ENCODE results near the gene SHC2. TPM values are rescaled to one million over a fixed set of nuclear protein-coding genes. Genes with fewer than 3 reads are reported as not detected.
A peak's percentile ranks its signal among the peaks of the same experiment; 100 is the strongest.

Gene SHC2
- total RNA-seq, 1 donor from 2014 or later, result 343 TPM

- Mint-ChIP-seq H3K36me3 (ENCODE audit: unreplicated experiment) (peaks cover 16% of the 10 kb centered on the region), H3K9me3 (ENCODE audit: unreplicated experiment) (peaks cover 32% of the 10 kb centered on the region), H3K4me3 (ENCODE audit: unreplicated experiment) (no peak overlapping the region), H3K27ac (ENCODE audit: unreplicated experiment) (no peak overlapping the region), H3K4me1 (ENCODE audit: low read depth, unreplicated experiment) (peaks cover 6% of the 10 kb centered on the region), H3K27me3 (ENCODE audit: unreplicated experiment) (peaks cover 23% of the 10 kb centered on the region)
- no peak for DNase-seq
- no peak for TF ChIP-seq CTCF (IDR thresholded peaks at IDR 0.05; ENCODE audit: partially characterized antibody, unreplicated experiment)
Observed at GRCh38 chr19:478976-479375, 18.1 kb upstream of the SHC2 start.

- Mint-ChIP-seq H3K4me3 (ENCODE audit: unreplicated experiment) (no peak overlapping the region), H3K27ac (ENCODE audit: unreplicated experiment) (no peak overlapping the region), H3K27me3 (ENCODE audit: unreplicated experiment) (peaks cover 25% of the 10 kb centered on the region), H3K4me1 (ENCODE audit: low read depth, unreplicated experiment) (peaks cover 3% of the 10 kb centered on the region), H3K36me3 (ENCODE audit: unreplicated experiment) (peaks cover 16% of the 10 kb centered on the region), H3K9me3 (ENCODE audit: unreplicated experiment) (peaks cover 29% of the 10 kb centered on the region)
- no peak for DNase-seq
- TF ChIP-seq CTCF (IDR thresholded peaks at IDR 0.05; ENCODE audit: partially characterized antibody, unreplicated experiment), result no peak
Observed at GRCh38 chr19:478236-478903, 17.5 kb upstream of the SHC2 start.

- Mint-ChIP-seq H3K27ac (ENCODE audit: unreplicated experiment) (peak overlapping the region; percentile 44), H3K36me3 (ENCODE audit: unreplicated experiment) (peaks cover 5% of the 10 kb centered on the region), H3K4me1 (ENCODE audit: low read depth, unreplicated experiment) (no peaks in the 10 kb centered on the region), H3K4me3 (ENCODE audit: unreplicated experiment) (no peak overlapping the region), H3K9me3 (ENCODE audit: unreplicated experiment) (peaks cover 10% of the 10 kb centered on the region), H3K27me3 (ENCODE audit: unreplicated experiment) (peaks cover 8% of the 10 kb centered on the region)
- TF ChIP-seq CTCF (IDR thresholded peaks at IDR 0.05; ENCODE audit: partially characterized antibody, unreplicated experiment), result no peak
- peak; percentile 4 for DNase-seq
Observed at GRCh38 chr19:475360-475759, 14.5 kb upstream of the SHC2 start.

GRCh38 chr19:474126-475078 is 13.6 kb upstream of the SHC2 start:
- DNase-seq, result peak; percentile 37
- Mint-ChIP-seq H3K36me3 (ENCODE audit: unreplicated experiment) (no peaks in the 10 kb centered on the region), H3K9me3 (ENCODE audit: unreplicated experiment) (peaks cover 3% of the 10 kb centered on the region), H3K4me3 (ENCODE audit: unreplicated experiment) (no peak overlapping the region), H3K27ac (ENCODE audit: unreplicated experiment) (no peak overlapping the region), H3K27me3 (ENCODE audit: unreplicated experiment) (peaks cover 2% of the 10 kb centered on the region), H3K4me1 (ENCODE audit: low read depth, unreplicated experiment) (no peaks in the 10 kb centered on the region)
- TF ChIP-seq CTCF (IDR thresholded peaks at IDR 0.05; ENCODE audit: partially characterized antibody, unreplicated experiment), result no peak

Data from glutamatergic neuron (in vitro differentiated cells).